ENCODE measurements around the gene C1QL1. TPM values are rescaled to one million over a fixed set of nuclear protein-coding genes. Genes with fewer than 3 reads are reported as not detected.

C1QL1 gene
- total RNA-seq, 1 donor from 2014 or later = not detected

Small RNA genes within 50 kb of the gene (microRNA-seq; reads per million reads assigned to microRNA genes)
- gene MIR6783 (ENCODE audit: borderline number of aligned reads) = not detected

Other genes with a start within 250 kb of the C1QL1 start
- gene ADAM11, start 209.3 kb downstream of the C1QL1 start, total RNA-seq = 0.41 TPM
- 18.4 TPM for gene GJC1, start 138.0 kb downstream of the C1QL1 start, total RNA-seq
- 22.3 TPM for gene HIGD1B, start 120.4 kb downstream of the C1QL1 start, total RNA-seq
- 108 TPM for gene EFTUD2, start 68.9 kb downstream of the C1QL1 start, total RNA-seq
- not detected for gene GFAP, start 52.8 kb downstream of the C1QL1 start, total RNA-seq
- gene KIF18B, start 20.5 kb downstream of the C1QL1 start, total RNA-seq = 0.89 TPM
- gene DCAKD, start 83.3 kb upstream of the C1QL1 start, total RNA-seq = 20.1 TPM
- 117 TPM for gene NMT1, start 93.0 kb upstream of the C1QL1 start, total RNA-seq
- gene PLCD3, start 164.2 kb upstream of the C1QL1 start, total RNA-seq = 38.3 TPM
- gene ACBD4, start 167.4 kb upstream of the C1QL1 start, total RNA-seq = 16.6 TPM
- gene HEXIM1, start 180.2 kb upstream of the C1QL1 start, total RNA-seq = 33.9 TPM
- gene HEXIM2, start 193.6 kb upstream of the C1QL1 start, total RNA-seq = 6.4 TPM

Measured in lower lobe of right lung (tissue), 1 donor.